Body of pancreas (tissue), 4 donors: ENCODE results near the gene CTNNA2.

ENCODE experiments used
- CTCF ChIP-seq, 7 experiments: fragments of 450-650 bp in 4 of 7; fragments of 200-600 bp in 3 of 7; sonication (generic) in 3 of 7; IDR thresholded peaks; one replicate each; pipeline ENCODE4 v1.5.1; 2016 to 2019; ENCODE audit warnings: antibody characterized with exemption in 7 of 7
- POLR2A ChIP-seq, 3 donors: fragments of 450-650 bp; IDR thresholded peaks; one replicate each; pipeline ENCODE4 v1.6.1; 2016; ENCODE audit warnings: antibody characterized with exemption in 3 of 3, mild to moderate bottlenecking in 2 of 3

- no peak for TF ChIP-seq CTCF (IDR thresholded peaks at IDR 0.05)
- no peak for TF ChIP-seq POLR2A (IDR thresholded peaks at IDR 0.05)
Measured at GRCh38 chr2:80037310-80037709, 524.5 kb downstream of the CTNNA2 start.
